ENCODE results near the gene GTF3C5.

Gene GTF3C5

DNA sequence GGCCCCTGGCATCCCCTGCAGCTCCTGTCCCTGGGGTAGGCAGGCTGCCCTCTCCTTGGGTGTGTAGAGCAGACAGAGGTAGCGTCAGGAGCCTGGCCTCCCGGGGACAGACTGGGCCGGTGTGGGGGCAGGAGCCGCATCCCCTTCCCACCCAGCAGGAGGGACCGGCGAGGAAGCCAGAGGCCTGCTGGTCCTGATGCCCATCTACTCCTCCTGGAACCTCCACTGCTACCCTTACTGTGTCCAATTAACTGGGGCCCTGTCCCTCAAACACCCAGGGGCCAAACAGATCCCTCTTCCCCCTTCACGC lies 74.6 kb downstream of the GTF3C5 start:
- H3K4me1 ChIP-seq (ENCODE audit: insufficient read depth, low read length, poor library complexity, severe bottlenecking) = no peaks in the 10 kb centered on the region
- H4K20me1 ChIP-seq (ENCODE audit: insufficient read depth, low read length, poor library complexity, severe bottlenecking) = peaks cover 1% of the 10 kb centered on the region
- H3K9me2 ChIP-seq (replicated peaks; ENCODE audit: low read depth, low read length) = no peaks in the 10 kb centered on the region
- peaks cover 95% of the 10 kb centered on the region; the same call in 1 of the 2 replicates for H3K36me3 ChIP-seq (ENCODE audit: insufficient read depth, low read length)
- TF ChIP-seq, protein P1, sequence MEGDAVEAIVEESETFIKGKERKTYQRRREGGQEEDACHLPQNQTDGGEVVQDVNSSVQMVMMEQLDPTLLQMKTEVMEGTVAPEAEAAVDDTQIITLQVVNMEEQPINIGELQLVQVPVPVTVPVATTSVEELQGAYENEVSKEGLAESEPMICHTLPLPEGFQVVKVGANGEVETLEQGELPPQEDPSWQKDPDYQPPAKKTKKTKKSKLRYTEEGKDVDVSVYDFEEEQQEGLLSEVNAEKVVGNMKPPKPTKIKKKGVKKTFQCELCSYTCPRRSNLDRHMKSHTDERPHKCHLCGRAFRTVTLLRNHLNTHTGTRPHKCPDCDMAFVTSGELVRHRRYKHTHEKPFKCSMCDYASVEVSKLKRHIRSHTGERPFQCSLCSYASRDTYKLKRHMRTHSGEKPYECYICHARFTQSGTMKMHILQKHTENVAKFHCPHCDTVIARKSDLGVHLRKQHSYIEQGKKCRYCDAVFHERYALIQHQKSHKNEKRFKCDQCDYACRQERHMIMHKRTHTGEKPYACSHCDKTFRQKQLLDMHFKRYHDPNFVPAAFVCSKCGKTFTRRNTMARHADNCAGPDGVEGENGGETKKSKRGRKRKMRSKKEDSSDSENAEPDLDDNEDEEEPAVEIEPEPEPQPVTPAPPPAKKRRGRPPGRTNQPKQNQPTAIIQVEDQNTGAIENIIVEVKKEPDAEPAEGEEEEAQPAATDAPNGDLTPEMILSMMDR (conservative IDR thresholded peaks at IDR 0.05; ENCODE audit: low read length) = no peak
- no peak for TF ChIP-seq EZH2phosphoT487 (IDR thresholded peaks at IDR 0.05; ENCODE audit: borderline replicate concordance)
- H3F3A ChIP-seq (ENCODE audit: low read depth) = no peaks in the 10 kb centered on the region
- no peaks in the 10 kb centered on the region for H3K9me3 ChIP-seq (ENCODE audit: insufficient read depth, low read depth, low read length)
- no peak overlapping the region for H2AFZ ChIP-seq (ENCODE audit: low read length)
- H3K4me2 ChIP-seq (ENCODE audit: low read depth, low read length, poor library complexity, severe bottlenecking) = no peak overlapping the region
- no peak overlapping the region for H3K4me3 ChIP-seq (ENCODE audit: low read length, poor library complexity, severe bottlenecking)
- no peak overlapping the region for H3K9ac ChIP-seq (ENCODE audit: low read depth, low read length, poor library complexity, severe bottlenecking)
- no peaks in the 10 kb centered on the region for H3K27me3 ChIP-seq (ENCODE audit: insufficient read depth, low read length, poor library complexity, severe bottlenecking)
- H3K79me2 ChIP-seq (ENCODE audit: insufficient read depth, low read length) = no peaks in the 10 kb centered on the region

DNA sequence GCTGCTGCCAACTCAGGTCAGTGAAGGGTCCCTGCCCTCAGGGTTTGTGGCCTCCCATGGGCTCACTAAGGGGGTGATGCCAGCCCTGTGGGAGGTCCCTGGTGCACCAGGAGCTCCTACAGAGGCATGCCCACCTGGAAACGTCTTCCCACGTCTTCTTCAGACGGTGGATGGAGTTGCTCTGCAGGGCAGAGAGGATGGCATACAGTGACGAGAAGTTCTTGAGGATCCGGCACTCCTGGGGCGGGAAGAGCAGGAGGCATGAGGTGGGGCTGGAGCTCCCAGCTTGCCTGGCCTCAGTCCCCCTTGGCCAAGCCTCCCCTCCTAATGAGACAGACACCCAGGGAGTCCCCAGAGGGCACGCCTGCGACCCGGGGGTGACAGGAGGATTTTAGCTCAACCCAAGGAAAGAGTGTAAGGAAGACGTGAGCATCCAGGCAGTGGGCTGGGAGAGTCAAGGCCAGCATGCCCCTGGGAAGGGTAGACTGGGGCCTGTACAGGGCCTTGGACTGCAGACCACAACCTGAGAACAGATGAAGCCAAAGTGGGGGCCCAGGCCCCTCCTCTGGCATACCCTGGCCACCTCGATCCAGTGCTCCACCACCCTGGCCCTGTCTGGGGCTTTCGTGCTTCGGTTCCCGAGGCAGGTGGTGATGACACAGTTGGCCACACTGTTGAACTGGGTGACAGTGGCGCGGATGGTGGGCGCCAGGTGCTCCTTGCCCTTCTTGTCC lies 75.9 kb downstream of the GTF3C5 start:
- Histone ChIP-seq H3K4me1 (ENCODE audit: insufficient read depth, low read length, poor library complexity, severe bottlenecking) (no peaks in the 10 kb centered on the region), H3K79me2 (ENCODE audit: insufficient read depth, low read length) (peaks cover 2% of the 10 kb centered on the region; the same call in 1 of the 2 replicates), H3K4me2 (ENCODE audit: low read depth, low read length, poor library complexity, severe bottlenecking) (no peak overlapping the region), H3K9ac (ENCODE audit: low read depth, low read length, poor library complexity, severe bottlenecking) (no peak overlapping the region), H3K36me3 (ENCODE audit: insufficient read depth, low read length) (peaks cover 95% of the 10 kb centered on the region; the same call in 1 of the 2 replicates), H4K20me1 (ENCODE audit: insufficient read depth, low read length, poor library complexity, severe bottlenecking) (peaks cover 7% of the 10 kb centered on the region), H3K9me2 (replicated peaks; ENCODE audit: low read depth, low read length) (no peaks in the 10 kb centered on the region), H3K4me3 (ENCODE audit: low read length, poor library complexity, severe bottlenecking) (no peak overlapping the region), H3F3A (ENCODE audit: low read depth) (no peaks in the 10 kb centered on the region), H3K27me3 (ENCODE audit: insufficient read depth, low read length, poor library complexity, severe bottlenecking) (no peaks in the 10 kb centered on the region), H3K9me3 (ENCODE audit: insufficient read depth, low read depth, low read length) (no peaks in the 10 kb centered on the region), H2AFZ (ENCODE audit: low read length) (no peak overlapping the region)
- no peak for TF ChIP-seq EZH2phosphoT487 (IDR thresholded peaks at IDR 0.05; ENCODE audit: borderline replicate concordance)
- TF ChIP-seq, protein P1 (conservative IDR thresholded peaks at IDR 0.05; ENCODE audit: low read length) = no peak

GRCh38 chr9:133107245-133107722 lies 76.5 kb downstream of the GTF3C5 start:
- Histone ChIP-seq H3K4me1 (ENCODE audit: insufficient read depth, low read length, poor library complexity, severe bottlenecking) (peaks cover 5% of the 10 kb centered on the region), H4K20me1 (ENCODE audit: insufficient read depth, low read length, poor library complexity, severe bottlenecking) (peaks cover 13% of the 10 kb centered on the region), H3K4me2 (ENCODE audit: low read depth, low read length, poor library complexity, severe bottlenecking) (no peak overlapping the region), H3K4me3 (ENCODE audit: low read length, poor library complexity, severe bottlenecking) (no peak overlapping the region), H3K9ac (ENCODE audit: low read depth, low read length, poor library complexity, severe bottlenecking) (no peak overlapping the region), H3K36me3 (ENCODE audit: insufficient read depth, low read length) (peaks cover 93% of the 10 kb centered on the region; the same call in 1 of the 2 replicates), H2AFZ (ENCODE audit: low read length) (no peak overlapping the region), H3K9me2 (replicated peaks; ENCODE audit: low read depth, low read length) (no peaks in the 10 kb centered on the region), H3K79me2 (ENCODE audit: insufficient read depth, low read length) (peaks cover 8% of the 10 kb centered on the region; the same call in 1 of the 2 replicates), H3K27me3 (ENCODE audit: insufficient read depth, low read length, poor library complexity, severe bottlenecking) (no peaks in the 10 kb centered on the region), H3F3A (ENCODE audit: low read depth) (no peaks in the 10 kb centered on the region), H3K9me3 (ENCODE audit: insufficient read depth, low read depth, low read length) (no peaks in the 10 kb centered on the region)
- TF ChIP-seq EZH2phosphoT487 (IDR thresholded peaks at IDR 0.05; ENCODE audit: borderline replicate concordance) = no peak
- TF ChIP-seq, protein P1 (conservative IDR thresholded peaks at IDR 0.05; ENCODE audit: low read length) = no peak

All from Loucy (cell line).